Stimulated activated CD8-positive, alpha-beta memory T cell treated with anti-CD3 and anti-CD28 coated beads, Interleukin-7, amount 100 ng/mL, for 48 hours (primary cell): Measurements from ENCODE around the gene GALR1.
"Not testable (repeated sequence)": the region's sequence is repeated elsewhere in the genome, so short reads cannot be mapped to it uniquely, and the experiment has no call there.

Experiments used
- DNase-seq, 2 donors: peaks; one replicate each; pipeline ENCODE4 v3.0.0-alpha.2; 2020; ENCODE audit warnings: low read depth in 1 of 2; ENCODE audit errors: extremely low read depth in 1 of 2

The GALR1 gene, protein sequence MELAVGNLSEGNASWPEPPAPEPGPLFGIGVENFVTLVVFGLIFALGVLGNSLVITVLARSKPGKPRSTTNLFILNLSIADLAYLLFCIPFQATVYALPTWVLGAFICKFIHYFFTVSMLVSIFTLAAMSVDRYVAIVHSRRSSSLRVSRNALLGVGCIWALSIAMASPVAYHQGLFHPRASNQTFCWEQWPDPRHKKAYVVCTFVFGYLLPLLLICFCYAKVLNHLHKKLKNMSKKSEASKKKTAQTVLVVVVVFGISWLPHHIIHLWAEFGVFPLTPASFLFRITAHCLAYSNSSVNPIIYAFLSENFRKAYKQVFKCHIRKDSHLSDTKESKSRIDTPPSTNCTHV

DNA sequence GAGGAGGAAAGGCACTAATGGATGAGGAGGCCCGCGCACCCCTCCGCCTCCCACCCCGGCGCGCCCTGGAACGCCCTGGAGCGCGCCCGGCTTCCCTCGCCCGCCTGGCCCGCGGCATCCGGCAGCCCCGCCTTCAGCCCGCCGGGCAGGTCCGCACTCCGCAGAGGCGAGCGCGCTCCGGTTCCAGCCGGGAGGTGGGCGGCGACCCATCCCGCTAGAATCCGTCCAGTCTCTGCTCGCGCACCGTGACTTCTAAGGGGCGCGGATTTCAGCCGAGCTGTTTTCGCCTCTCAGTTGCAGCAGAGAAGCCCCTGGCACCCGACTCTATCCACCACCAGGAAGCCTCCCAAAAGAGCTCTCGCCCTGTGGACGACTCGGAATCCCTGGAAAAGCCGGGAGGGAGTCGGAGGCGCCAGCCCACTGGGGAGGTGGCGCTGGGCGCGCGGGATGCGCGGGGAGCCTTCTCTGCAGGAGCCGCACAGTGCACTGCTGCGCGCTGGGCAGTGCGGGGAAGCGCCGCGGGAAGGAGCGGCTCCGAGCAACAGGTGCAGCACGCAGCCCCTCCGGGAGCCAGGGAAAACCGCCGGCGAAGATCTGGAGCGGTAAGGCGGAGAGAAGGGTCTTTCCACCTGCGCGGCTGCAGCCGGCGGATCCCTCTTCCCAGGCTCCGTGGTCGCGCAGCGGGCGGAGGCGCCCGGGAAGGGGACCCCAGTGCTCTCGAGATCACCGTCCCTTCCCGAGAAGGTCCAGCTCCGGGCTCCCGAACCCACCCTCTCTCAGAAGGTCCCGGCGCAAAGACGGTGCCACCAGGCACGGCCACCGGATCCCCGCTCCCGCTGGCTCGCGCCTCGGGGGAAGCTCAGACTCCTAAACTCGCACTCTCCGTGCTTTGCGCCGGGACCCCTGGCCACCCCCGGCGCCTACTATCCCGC is at the start of gene GALR1:
TSS of gene GALR1 (plus strand) at position 280 of the 932 bp plus-strand sequence. CDS start 701 bp downstream, outside the sequence.
- DNase-seq: no peak

DNA sequence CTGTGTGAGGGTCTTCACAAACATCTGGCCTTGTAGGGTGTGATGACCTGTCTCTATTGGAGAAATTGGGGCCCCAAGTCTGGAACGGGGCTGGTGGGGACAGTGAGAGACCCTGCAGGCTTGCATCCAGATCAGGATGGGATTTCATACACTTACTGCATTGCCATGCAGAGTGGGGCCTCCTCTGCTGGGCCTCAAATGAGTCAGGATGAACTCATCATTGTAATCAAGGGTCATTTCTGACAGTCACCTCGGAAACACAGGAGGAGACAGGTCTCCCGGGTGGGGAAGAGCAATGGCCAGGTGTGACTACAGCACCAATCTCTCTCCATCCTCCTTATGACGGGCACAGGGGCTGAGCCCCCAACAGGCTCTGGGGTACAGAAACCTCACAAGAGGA is 48.1 kb upstream of the GALR1 start:
- no peak for DNase-seq

DNA sequence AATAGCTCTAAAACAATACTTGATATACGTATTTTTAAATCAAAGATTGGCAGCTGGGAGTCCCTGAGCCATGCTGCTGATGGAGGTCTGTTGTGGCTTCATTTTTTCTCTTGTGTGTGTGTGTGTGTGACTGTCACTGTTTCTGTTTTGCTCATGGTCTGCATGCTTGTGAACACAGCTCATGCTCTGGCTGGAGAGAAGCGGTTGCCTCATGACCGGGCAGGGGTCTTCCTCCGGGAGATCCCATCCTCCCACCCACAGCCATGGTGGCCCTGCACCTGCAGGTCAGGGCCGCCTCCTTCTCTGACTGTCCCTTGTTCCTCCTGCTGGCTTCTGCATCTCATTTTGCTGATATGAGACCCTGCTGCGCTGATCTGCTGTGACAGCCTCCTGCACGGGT is 47.3 kb upstream of the GALR1 start:
- DNase-seq: no peak

DNA sequence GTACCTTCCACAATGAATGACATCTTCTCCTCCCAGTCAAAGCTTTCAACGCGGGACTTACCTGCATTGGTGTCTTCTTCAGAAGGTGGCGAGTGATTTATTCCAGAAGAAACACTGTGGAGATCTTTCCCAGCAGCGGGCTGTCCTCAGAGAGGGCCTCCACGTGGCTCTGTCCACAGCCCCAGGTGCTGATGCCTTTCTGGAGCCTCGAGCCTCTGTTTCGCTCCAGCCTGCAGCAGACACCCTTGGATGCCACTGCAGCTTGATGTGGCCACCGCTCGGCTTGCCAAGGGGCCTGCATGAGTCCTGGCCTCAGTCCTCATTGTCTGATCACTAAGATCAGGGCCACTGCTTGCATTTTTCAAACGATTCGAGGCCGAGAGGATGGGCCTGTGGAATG is 46.6 kb upstream of the GALR1 start:
- no peak for DNase-seq

DNA sequence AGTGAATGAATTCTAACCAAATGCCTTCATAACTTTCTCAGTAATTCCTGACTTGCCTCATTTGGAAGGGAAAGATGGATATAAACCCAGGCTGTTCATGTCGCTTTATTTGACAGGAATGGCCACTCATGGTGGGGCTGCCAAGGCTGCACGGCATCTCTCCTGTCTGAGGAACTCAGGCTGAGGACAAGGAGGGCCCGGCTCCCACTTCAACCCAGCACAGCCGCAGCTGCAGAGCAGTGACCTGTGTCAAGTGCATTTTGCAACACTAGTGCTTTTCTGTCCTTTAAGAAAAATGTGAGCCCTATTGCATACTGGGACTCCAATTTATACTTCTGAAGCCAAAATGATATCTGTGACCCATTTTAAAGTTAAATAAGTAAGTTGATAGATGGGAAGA is 45.8 kb upstream of the GALR1 start:
- no peak for DNase-seq

DNA sequence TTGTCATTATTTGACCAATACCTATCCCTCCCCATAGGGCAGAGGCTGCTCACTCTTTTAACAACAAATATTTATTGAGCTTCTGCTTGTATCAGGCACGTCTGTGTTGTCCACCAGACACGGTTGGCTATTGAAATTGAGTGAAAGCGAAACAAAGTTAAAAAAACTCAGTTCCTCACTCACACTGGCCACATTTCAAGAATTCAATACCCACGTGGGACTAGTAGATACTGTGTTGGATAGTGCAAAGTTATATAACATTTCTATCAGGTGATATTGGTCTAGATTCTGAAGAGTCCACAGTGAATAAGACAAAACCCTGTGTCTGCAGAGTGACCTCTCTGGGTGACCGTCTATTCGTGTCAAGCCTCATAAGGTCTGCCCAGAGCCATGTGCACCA is 43.9 kb upstream of the GALR1 start:
- no peak for DNase-seq

DNA sequence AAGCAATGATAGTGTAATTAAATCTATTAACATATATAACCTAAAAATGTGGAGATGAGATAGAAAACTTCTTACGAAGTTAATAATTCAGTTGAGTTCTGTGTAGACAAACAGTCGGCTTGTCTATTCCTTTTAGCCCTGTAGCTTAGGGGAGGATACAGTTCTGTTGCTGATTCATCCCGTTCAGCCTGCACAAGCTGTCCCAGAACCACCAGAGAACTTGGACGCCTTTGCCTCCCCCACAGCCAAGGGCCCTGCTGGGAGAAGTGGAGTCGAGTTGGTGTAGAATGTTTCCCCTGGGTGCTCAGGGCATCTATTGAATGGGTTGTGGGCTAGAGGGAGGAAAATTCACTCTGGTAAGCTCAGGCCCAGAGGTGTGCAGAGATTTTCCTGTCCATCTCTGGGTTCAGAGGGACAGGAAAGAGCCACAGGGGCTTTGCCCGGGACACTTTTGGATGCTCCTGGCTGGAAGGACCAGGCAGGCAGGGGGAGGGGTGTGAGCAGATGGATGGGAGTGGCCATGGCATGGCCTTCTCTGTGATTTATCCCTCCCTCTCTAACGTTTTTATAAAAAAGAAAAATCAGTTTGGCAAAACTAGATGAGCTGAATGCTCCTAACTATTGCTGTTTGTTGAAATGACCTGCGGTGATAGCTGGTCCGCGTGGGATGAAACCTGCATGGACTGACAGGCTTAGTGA is 42.8 kb upstream of the GALR1 start:
- no peak for DNase-seq

DNA sequence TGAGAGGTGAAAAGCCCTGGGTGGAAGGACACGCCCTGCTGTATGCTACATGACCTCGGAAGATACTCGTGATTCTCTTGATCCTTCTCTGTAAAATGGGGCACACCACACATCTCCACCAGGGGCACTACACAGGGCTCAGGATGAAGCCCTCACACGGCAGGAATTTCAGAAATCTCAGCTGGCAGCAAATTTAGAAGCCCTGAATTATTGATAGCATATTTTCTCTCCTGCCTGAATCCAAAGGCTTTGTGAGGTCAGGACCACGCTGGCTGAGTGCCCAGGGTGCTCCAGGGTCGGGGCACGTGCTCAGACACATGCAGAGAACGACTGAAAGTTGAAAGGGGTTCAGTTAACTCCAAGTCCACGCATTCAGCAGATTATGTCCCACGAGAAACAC is 42.1 kb upstream of the GALR1 start:
- DNase-seq: peak in 1 of 2 donors; percentile 39

DNA sequence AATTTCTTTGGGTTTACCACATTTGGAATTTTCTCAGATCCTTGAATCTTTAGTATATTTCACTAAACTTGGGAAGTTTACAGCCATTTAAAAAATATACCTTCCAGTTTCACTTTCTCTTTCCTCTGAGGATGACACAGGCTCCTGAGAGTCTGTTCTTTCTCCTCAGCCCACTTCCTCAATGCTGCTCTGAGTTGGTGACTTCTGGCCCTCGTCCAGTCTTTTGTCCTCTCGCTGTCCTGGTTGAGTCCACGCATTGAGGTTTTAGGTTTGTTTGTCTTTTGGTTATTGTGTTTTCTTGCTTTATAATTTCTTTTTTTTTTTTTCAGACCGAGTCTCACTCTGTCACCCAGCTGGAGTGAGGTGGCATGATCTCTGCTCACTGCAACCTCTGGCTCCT is 40.7 kb upstream of the GALR1 start:
- no peak for DNase-seq

DNA sequence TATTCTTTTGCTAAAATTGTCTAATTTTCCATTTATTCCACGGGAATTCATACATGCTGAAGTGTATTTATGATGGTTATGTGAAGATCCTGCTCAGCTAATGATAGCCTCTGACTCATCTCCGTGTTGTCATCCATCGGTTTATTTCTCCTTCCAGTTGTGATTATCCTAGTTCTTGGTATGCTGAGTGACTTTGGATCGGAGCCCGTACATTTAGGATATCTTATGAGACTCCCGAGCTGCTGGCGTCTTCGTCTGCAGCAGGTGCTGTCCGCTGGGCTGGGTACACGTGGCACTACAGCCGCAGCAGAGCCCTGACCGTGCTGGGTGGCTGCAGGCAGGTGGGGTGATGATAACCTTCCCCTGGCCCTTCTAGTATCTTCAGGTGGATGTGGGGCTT is 40.1 kb upstream of the GALR1 start:
- DNase-seq: no peak

DNA sequence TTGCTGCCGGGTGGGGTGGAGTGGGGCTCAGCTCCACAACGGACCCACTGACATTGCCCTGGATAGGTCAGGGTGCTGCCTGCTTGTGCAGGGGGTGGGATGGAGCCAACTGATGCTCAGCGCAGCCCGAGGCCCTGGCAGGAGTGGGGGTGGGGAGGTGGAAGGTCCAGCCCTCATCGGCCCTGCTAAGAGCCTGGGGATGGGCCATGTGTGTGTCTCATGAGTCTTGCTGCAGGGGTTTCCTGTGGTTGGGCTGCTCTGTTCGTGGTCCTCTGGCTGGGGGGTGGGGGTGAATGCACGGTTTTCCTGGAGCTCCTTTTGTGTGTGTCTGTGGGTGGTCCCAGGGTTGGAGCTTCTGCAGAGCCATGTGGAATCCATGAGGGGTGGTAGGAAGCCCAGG is 39.4 kb upstream of the GALR1 start:
- no peak for DNase-seq

DNA sequence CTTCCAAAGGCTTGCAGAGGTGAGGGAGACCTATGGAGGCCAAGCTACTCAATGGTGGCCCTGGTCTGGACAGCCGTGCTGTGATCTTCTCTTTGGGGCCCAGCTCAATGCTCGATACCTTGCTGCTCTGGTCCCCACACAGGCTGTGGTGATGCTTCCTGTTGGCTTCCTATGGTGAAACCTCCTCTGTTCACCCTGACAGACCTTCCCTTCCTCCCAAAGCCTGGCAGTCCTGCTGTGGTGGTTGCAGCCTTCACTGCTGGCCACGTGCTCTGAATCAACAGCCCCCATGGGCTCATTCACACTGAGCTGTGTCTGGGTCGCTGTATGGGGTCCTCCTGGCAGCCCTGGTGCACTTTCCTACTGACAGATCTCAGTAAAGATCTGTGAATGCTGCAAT is 31.0 kb upstream of the GALR1 start:
- DNase-seq: no peak

DNA sequence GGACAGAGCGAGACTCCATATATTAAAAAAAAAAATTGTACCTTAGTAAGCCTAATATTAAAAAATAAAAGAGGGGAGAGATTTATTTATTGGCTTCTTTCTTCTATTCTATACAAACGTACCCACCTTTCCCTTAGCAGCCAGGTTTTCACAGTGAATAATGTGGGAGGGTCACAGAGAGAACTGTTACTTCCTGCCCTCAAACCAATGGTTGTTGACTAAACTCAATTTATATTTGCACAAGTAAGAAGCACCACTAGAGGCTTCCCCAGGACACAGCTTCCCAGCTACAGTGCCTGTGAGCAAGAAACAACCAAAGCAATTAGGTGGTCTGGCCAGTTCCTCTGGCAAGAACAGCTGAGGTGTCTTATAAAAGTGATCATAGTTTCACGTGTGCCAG is 28.9 kb upstream of the GALR1 start:
- no peak for DNase-seq

DNA sequence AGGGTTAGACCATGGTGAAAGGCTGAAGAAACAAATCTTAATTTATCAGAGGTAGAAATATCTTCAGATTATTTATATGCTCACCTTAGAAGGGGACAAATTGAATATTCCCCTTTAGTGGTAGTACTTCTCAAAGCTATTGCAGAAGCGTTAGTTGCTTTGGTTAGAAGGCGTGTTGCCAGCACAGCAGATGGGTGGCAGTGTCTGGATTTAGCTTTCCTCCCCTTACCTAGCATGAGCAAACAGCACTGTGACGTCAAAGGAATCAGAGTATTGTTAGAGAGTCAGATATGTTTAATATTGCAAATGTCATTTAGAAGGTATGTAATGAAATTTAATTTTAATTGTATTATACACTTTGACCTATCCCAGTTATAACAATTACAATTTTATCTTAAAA is 27.2 kb upstream of the GALR1 start:
- no peak for DNase-seq

DNA sequence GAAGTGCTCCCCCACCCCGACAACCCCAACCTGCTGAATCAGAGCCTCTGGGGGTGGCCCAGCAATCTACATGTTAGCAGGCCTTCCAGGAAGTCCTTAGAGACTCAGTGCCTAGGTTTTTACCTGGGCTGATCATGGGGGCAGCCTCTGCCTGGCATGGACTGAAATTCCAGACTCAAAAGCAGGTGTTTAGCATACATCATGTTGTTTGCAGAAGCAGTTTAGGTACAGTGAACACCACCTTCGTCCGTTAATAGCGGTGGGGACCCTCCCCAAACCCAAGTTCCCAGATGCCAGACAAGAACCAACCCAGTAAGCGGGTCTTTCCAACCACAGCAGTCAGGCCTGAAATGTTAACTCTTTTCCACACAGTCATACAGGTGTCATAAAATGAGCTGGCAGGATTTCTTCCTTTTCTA is 26.4 kb upstream of the GALR1 start:
- peak in 1 of 2 donors; percentile 14 for DNase-seq

DNA sequence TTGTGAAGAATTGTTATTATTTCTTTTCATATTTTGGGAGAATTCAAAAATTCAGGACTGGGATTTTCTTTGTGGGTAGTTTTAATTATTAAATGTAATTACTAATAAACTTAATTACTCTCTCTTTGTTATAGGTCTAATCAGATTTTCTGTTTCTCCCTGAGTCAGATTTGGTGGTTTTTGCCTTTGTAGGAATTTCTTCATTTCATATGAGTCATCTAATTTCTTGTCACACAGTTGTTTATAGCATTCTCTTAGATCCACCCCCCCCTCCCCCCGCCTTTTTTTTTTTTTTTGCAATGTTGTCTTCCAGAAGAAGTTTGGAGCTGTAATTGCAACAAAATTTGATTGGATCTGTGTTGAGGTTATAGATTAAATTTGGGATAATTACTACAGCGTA is 26.0 kb upstream of the GALR1 start:
- no peak for DNase-seq

DNA sequence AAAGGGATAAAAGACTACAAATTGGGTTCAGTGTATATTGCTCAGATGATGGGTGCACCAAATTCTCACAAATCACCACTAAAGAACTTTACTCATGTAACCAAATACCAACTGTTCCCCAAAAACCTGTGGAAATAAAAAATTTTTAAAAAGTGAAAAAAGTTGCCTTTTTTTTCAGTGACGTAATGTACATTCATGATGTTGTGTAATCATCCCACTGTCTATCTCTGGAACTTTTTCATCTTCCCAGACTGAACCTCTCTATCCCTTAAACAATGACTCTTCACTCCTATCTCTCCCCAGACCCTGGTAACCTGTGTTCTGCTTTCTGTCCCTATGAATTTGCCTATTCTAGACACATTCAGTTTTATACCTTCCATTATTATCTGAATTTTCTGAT is 19.0 kb upstream of the GALR1 start:
- DNase-seq: no peak

DNA sequence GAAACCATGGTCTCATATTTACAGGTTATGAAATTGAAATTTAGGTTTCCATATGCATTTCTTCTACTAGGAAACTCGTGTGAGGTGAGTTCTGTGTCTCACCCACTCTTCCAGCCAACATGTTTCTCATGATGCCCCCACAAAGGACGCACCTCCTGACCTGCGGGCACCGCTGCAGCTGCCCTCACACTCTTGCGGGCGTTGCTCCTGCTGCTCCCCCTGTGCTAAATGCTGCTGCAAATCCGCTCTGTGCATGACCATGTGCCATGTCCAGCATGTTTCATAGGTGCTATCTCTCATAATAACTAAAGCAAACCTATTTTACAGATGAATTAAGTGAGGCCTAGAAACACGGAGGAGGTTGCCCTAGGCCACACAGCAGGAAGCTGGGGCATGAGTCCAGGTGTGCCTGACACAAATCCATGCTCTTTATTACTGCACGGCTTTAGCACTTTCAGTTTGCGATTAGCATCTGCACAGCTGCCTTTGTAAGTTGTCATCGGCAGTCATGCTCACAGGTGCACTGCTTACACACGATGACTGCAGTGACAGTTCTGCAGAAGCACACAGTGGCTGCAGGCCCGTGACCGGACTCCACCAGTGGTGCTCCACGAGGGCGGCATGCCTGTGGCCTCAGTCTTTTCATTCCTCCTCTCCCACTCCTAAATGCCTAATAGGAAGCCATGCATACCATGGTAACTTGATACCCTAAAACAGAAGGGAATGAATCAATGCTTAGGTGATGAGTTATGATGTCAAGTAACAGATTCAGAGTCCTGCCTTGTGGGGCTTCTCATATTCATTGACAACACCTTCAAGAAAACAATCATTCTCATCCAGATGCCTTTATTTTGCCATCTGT is 14.9 kb upstream of the GALR1 start:
- no peak for DNase-seq

DNA sequence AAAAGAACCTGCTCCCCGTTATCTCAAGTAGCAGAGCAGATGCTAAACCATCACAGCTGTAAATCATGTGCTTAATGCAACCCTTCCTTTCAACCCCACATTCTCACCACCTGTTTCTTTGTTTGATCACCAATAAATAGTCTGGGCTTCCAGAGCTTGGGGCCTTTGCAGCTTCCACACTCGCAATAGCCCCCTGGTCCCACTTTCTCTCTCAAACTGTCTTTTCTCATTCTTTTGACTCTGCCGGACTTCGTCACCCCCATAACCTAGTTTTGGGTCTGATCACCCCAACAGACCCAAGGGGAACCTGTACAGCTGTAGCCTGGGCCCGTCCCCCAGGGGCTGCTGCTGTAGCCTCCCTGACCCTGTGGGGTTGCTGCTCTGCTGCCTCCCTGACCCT is 10.4 kb upstream of the GALR1 start:
- DNase-seq: not testable (repeated sequence)

DNA sequence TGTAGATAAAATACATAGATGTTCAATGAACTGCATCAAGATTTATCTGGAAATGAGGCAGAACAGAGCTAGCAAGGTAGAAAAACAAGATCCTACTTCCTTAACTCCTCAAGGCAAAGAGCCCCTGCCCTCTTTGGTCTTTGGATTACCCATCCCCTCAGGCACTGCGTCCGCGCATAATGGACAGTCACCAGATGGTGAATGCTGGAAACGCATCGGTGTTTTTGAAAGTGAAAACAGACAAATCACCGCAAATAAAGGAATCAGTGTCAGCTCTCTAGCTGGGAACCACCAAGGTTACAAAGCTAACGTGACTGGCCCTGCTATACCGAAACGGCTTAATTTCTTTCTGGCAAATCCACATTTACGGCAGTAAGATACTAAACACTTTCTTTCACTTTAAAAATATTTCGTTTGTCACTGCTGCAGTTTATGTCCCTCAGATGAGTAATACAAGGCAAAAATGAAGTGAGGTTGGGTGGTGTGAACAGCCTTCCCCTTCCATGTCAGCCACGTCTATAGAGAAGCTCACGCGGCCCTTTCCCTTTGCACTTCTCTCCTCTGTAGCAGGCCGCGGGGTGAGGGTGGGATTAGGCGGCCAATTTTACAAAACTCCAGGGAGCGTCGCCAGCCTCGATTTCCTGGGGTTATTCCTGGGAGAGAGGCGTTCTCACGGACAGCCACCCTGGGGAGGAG is 627 bp upstream of the GALR1 start:
- no peak for DNase-seq
